ENCODE measurements around the gene PREB. TPM values are rescaled to one million over a fixed set of nuclear protein-coding genes. Genes with fewer than 3 reads are reported as not detected.
A peak's percentile ranks its signal among the peaks of the same experiment; 100 is the strongest.

PREB gene
- total and polyA plus RNA-seq, 2 of the 13 experiments (the other 11 are each of a cell fraction or from before 2014, with no cell fraction given), result 112 to 192 TPM

DNA sequence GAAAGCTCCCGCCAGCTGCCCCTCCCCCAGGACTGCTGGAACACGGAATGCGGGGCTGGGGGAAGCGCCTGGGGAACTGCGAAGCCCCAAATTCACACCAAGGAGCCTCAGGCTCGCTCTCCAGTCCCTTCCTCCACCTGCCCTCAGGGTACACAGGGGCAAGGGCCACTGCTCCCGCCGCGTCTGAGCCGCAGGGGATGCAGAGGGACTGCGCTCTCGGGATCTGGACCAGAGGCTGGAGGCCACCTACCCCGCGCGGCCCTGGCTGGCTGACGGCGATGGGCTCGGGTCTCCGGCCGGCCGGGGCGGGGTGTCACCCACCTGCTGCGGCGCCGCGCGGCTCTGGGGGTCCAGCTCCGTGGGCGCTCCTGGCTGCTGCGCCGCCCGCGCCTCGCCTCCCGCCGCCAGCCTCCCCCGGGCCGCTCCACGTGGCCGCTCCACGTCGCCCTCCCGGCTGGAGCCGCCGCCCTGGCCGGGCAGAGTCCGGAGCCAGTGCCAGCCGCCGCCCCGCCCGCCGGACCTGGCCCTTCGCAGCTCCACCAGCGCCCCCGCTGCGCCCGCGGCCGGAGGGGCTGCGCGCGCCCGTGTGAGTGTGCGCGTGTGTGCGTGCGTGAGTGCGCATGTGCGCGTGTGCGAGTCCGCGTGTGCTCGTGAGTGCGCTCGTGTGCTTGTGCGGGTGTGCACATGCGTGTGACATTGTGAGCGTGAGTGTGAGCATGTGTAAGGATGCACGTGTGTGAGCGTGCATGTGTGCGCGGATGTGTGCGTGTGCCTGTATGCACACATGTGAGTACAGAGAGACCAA lies 15.7 kb downstream of the PREB start, which contains the start of gene CGREF1 (continued):
- TF ChIP-seq ZNF253 (CRISPR knock-in tag; IDR thresholded peaks at IDR 0.05; ENCODE audit: borderline replicate concordance), result 0 out of 2 replicates have a peak, but pooled peaks have one; percentile 70
- TF ChIP-seq HNRNPLL (IDR thresholded peaks at IDR 0.05; ENCODE audit: low read depth, low read length, poor library complexity, severe bottlenecking), result peak; percentile 21
- TF ChIP-seq, protein P1, sequence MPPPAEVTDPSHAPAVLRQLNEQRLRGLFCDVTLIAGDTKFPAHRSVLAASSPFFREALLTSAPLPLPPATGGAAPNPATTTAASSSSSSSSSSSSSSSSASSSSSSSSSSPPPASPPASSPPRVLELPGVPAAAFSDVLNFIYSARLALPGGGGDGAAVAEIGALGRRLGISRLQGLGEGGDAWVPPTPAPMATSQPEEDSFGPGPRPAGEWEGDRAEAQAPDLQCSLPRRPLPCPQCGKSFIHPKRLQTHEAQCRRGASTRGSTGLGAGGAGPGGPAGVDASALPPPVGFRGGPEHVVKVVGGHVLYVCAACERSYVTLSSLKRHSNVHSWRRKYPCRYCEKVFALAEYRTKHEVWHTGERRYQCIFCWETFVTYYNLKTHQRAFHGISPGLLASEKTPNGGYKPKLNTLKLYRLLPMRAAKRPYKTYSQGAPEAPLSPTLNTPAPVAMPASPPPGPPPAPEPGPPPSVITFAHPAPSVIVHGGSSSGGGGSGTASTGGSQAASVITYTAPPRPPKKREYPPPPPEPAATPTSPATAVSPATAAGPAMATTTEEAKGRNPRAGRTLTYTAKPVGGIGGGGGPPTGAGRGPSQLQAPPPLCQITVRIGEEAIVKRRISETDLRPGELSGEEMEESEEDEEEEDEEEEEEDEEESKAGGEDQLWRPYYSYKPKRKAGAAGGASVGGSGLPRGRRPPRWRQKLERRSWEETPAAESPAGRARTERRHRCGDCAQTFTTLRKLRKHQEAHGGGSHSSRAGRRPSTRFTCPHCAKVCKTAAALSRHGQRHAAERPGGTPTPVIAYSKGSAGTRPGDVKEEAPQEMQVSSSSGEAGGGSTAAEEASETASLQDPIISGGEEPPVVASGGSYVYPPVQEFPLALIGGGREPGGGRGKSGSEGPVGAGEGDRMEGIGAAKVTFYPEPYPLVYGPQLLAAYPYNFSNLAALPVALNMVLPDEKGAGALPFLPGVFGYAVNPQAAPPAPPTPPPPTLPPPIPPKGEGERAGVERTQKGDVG (CRISPR knock-in tag; IDR thresholded peaks at IDR 0.05; ENCODE audit: borderline replicate concordance), result 0 out of 2 replicates have a peak, but pooled peaks have one; percentile 68
- 0 out of 2 replicates have a peak, but pooled peaks have one; percentile 41 for TF ChIP-seq KDM2A (CRISPR knock-in tag; IDR thresholded peaks at IDR 0.05; ENCODE audit: borderline replicate concordance, low read depth)
- TF ChIP-seq HOXA5 (CRISPR knock-in tag; IDR thresholded peaks at IDR 0.05), result no peak
- TF ChIP-seq ZNF557 (CRISPR knock-in tag; IDR thresholded peaks at IDR 0.05), result no peak
- TF ChIP-seq, protein P2, sequence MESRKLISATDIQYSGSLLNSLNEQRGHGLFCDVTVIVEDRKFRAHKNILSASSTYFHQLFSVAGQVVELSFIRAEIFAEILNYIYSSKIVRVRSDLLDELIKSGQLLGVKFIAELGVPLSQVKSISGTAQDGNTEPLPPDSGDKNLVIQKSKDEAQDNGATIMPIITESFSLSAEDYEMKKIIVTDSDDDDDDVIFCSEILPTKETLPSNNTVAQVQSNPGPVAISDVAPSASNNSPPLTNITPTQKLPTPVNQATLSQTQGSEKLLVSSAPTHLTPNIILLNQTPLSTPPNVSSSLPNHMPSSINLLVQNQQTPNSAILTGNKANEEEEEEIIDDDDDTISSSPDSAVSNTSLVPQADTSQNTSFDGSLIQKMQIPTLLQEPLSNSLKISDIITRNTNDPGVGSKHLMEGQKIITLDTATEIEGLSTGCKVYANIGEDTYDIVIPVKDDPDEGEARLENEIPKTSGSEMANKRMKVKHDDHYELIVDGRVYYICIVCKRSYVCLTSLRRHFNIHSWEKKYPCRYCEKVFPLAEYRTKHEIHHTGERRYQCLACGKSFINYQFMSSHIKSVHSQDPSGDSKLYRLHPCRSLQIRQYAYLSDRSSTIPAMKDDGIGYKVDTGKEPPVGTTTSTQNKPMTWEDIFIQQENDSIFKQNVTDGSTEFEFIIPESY (CRISPR knock-in tag; IDR thresholded peaks at IDR 0.05), result peak; percentile 88
- TF ChIP-seq, protein P3, sequence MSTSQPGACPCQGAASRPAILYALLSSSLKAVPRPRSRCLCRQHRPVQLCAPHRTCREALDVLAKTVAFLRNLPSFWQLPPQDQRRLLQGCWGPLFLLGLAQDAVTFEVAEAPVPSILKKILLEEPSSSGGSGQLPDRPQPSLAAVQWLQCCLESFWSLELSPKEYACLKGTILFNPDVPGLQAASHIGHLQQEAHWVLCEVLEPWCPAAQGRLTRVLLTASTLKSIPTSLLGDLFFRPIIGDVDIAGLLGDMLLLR (CRISPR knock-in tag; IDR thresholded peaks at IDR 0.05), result peak; percentile 74; the same call in 1 of the 2 replicates
- TF ChIP-seq ESRRA (CRISPR knock-in tag; IDR thresholded peaks at IDR 0.05; ENCODE audit: low read depth), result peak; percentile 7; the same call in 1 of the 2 replicates
- TF ChIP-seq ZNF674 (CRISPR knock-in tag; IDR thresholded peaks at IDR 0.05; ENCODE audit: low read depth), result 0 out of 2 replicates have a peak, but pooled peaks have one; percentile 25
- TF ChIP-seq, protein P4, sequence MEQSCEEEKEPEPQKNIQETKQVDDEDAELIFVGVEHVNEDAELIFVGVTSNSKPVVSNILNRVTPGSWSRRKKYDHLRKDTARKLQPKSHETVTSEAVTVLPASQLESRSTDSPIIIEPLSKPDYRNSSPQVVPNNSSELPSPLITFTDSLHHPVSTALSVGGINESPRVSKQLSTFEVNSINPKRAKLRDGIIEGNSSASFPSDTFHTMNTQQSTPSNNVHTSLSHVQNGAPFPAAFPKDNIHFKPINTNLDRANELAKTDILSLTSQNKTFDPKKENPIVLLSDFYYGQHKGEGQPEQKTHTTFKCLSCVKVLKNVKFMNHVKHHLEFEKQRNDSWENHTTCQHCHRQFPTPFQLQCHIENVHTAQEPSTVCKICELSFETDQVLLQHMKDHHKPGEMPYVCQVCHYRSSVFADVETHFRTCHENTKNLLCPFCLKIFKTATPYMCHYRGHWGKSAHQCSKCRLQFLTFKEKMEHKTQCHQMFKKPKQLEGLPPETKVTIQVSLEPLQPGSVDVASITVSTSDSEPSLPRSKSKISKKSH (CRISPR knock-in tag; IDR thresholded peaks at IDR 0.05; ENCODE audit: borderline replicate concordance), result 0 out of 2 replicates have a peak, but pooled peaks have one; percentile 18
- peak; percentile 74 for TF ChIP-seq HOXA3 (CRISPR knock-in tag; IDR thresholded peaks at IDR 0.05)
- TF ChIP-seq PRMT3 (CRISPR knock-in tag; IDR thresholded peaks at IDR 0.05; ENCODE audit: borderline replicate concordance, low read depth), result peak; percentile 75; the same call in 1 of the 2 replicates
- TF ChIP-seq CC2D1A (CRISPR knock-in tag; IDR thresholded peaks at IDR 0.05), result no peak
- TF ChIP-seq ETV5 (CRISPR knock-in tag; IDR thresholded peaks at IDR 0.05; ENCODE audit: borderline replicate concordance), result 0 out of 2 replicates have a peak, but pooled peaks have one; percentile 13
- TF ChIP-seq, protein P5, sequence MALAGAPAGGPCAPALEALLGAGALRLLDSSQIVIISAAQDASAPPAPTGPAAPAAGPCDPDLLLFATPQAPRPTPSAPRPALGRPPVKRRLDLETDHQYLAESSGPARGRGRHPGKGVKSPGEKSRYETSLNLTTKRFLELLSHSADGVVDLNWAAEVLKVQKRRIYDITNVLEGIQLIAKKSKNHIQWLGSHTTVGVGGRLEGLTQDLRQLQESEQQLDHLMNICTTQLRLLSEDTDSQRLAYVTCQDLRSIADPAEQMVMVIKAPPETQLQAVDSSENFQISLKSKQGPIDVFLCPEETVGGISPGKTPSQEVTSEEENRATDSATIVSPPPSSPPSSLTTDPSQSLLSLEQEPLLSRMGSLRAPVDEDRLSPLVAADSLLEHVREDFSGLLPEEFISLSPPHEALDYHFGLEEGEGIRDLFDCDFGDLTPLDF (CRISPR knock-in tag; IDR thresholded peaks at IDR 0.05), result no peak
- TF ChIP-seq PHF8 (CRISPR knock-in tag; IDR thresholded peaks at IDR 0.05), result no peak
- no peak; the same call in 1 of the 2 replicates for TF ChIP-seq SP2 (CRISPR knock-in tag; IDR thresholded peaks at IDR 0.05)
- no peak for TF ChIP-seq ZKSCAN1 (IDR thresholded peaks at IDR 0.05; ENCODE audit: low read length)

All from HepG2 (cell line).